H9 (cell line): Measurements from ENCODE around the gene AFF1. TPM values are rescaled to one million over a fixed set of nuclear protein-coding genes. Genes with fewer than 3 reads are reported as not detected.

Experiments used
- DNase-seq: peaks from one replicate; pipeline ENCODE4 v3.0.0-alpha.2; 2017
- H2AFZ ChIP-seq: one replicate; pipeline ENCODE4 v1.6.1; 2013; ENCODE audit warnings: mild to moderate bottlenecking, low read length, control low read depth, moderate library complexity
- H2AK5ac ChIP-seq: 2 replicates; pipeline ENCODE4 v1.6.1; 2013; ENCODE audit warnings: low read length, control low read depth, mixed read lengths; ENCODE audit not compliant: insufficient read length
- H2BK120ac ChIP-seq: one replicate; pipeline ENCODE4 v1.6.1; 2013; ENCODE audit warnings: low read depth, mild to moderate bottlenecking, low read length, control low read depth, inconsistent platforms; ENCODE audit not compliant: poor library complexity, severe bottlenecking
- H2BK12ac ChIP-seq: 2 replicates; pipeline ENCODE4 v1.6.1; 2013; ENCODE audit warnings: low read length, control low read depth, mixed read lengths, low read depth; ENCODE audit not compliant: insufficient read length
- H2BK15ac ChIP-seq: 2 replicates; pipeline ENCODE4 v1.6.1; 2013; ENCODE audit warnings: low read depth, low read length, control low read depth
- H2BK20ac ChIP-seq: one replicate; pipeline ENCODE4 v1.6.1; 2013; ENCODE audit warnings: low read depth, mild to moderate bottlenecking, low read length, control low read depth, inconsistent platforms; ENCODE audit not compliant: poor library complexity, severe bottlenecking
- H2BK5ac ChIP-seq: 2 replicates; pipeline ENCODE4 v1.6.1; 2013; ENCODE audit warnings: low read length, control low read depth, mixed read lengths; ENCODE audit not compliant: insufficient read length
- H3K14ac ChIP-seq: 2 replicates; pipeline ENCODE4 v1.6.1; 2013; ENCODE audit warnings: low read length, control low read depth; ENCODE audit not compliant: insufficient read depth
- H3K18ac ChIP-seq: 2 replicates; pipeline ENCODE4 v1.6.1; 2013; ENCODE audit warnings: low read depth, mild to moderate bottlenecking, mixed read lengths, low read length, control low read depth; ENCODE audit not compliant: insufficient read length
- H3K23ac ChIP-seq: 2 replicates; pipeline ENCODE4 v1.6.1; 2013; ENCODE audit warnings: low read length, control low read depth, mixed read lengths, low read depth; ENCODE audit not compliant: insufficient read length
- H3K23me2 ChIP-seq: 2 replicates; pipeline ENCODE4 v1.6.1; 2013; ENCODE audit warnings: low read depth, mild to moderate bottlenecking, mixed read lengths, low read length, control low read depth; ENCODE audit not compliant: insufficient read length, poor library complexity, severe bottlenecking
- H3K27ac ChIP-seq: 2 replicates; pipeline ENCODE4 v1.5.1; 2013; ENCODE audit warnings: low read length, control low read depth, mixed read lengths, low read depth; ENCODE audit not compliant: insufficient read length
- H3K27me3 ChIP-seq: 2 replicates; pipeline ENCODE4 v1.6.1; 2013; ENCODE audit warnings: low read length, control low read depth, inconsistent platforms; ENCODE audit not compliant: insufficient read depth
- H3K4ac ChIP-seq: 2 replicates; pipeline ENCODE4 v1.6.1; 2013; ENCODE audit warnings: low read depth, mild to moderate bottlenecking, control low read depth, inconsistent platforms, low read length, moderate library complexity
- H3K4me1 ChIP-seq: 2 replicates; pipeline ENCODE4 v1.6.1; 2013; ENCODE audit warnings: low read length, control low read depth, inconsistent platforms; ENCODE audit not compliant: insufficient read depth
- H3K4me2 ChIP-seq: 2 replicates; pipeline ENCODE4 v1.6.1; 2013; ENCODE audit warnings: low read length, control low read depth, mixed read lengths; ENCODE audit not compliant: insufficient read length, insufficient read depth
- H3K56ac ChIP-seq: 2 replicates; pipeline ENCODE4 v1.6.1; 2013; ENCODE audit warnings: low read depth, mild to moderate bottlenecking, mixed read lengths, low read length, control low read depth; ENCODE audit not compliant: insufficient read length
- H3K79me1 ChIP-seq: 2 replicates; pipeline ENCODE4 v1.6.1; 2013; ENCODE audit warnings: low read depth, mild to moderate bottlenecking, moderate library complexity, low read length, control low read depth, inconsistent platforms; ENCODE audit not compliant: insufficient read depth, poor library complexity, severe bottlenecking
- H3K79me2 ChIP-seq: 2 replicates; pipeline ENCODE4 v1.6.1; 2013; ENCODE audit warnings: low read length, control low read depth, inconsistent platforms; ENCODE audit not compliant: insufficient read depth
- H3K9ac ChIP-seq: 2 replicates; pipeline ENCODE4 v1.6.1; 2013; ENCODE audit warnings: low read length, control low read depth, mixed read lengths; ENCODE audit not compliant: insufficient read length; ENCODE audit errors: extremely low read depth
- H3K9me3 ChIP-seq: one replicate; pipeline ENCODE4 v1.6.1; 2013; ENCODE audit warnings: low read depth, low read length, inconsistent platforms; ENCODE audit not compliant: control insufficient read depth
- H3T11ph ChIP-seq: one replicate; pipeline ENCODE4 v1.6.1; 2013; ENCODE audit warnings: mild to moderate bottlenecking, low read length, control low read depth, inconsistent platforms
- H4K20me1 ChIP-seq: one replicate; pipeline ENCODE4 v1.6.1; 2013; ENCODE audit not compliant: control insufficient read depth, insufficient read length, insufficient read depth
- H4K5ac ChIP-seq: 2 replicates; pipeline ENCODE4 v1.6.1; 2013; ENCODE audit warnings: low read depth, mild to moderate bottlenecking, mixed read lengths, low read length, control low read depth; ENCODE audit not compliant: insufficient read length
- H4K8ac ChIP-seq: replicated peaks from 2 replicates; pipeline ENCODE4 v1.6.1; 2013; ENCODE audit warnings: low read length, control low read depth, mixed read lengths, low read depth; ENCODE audit not compliant: insufficient read length
- H4K91ac ChIP-seq: 2 replicates; pipeline ENCODE4 v1.6.1; 2013; ENCODE audit warnings: low read depth, mild to moderate bottlenecking, moderate library complexity, mixed read lengths, low read length, control low read depth; ENCODE audit not compliant: insufficient read length
- H3K27ac Mint-ChIP-seq, 3 experiments: 2 replicates in 2 of 3; 3 replicates in 1 of 3; pipeline ENCODE4 v1.8.0; 2020 to 2021; ENCODE audit warnings: mixed read lengths in 3 of 3, mild to moderate bottlenecking in 1 of 3, moderate library complexity in 1 of 3
- H3K27me3 Mint-ChIP-seq: 2 replicates; pipeline ENCODE4 v1.8.0; 2021; ENCODE audit warnings: low read depth, mild to moderate bottlenecking, moderate library complexity, mixed read lengths
- H3K36me3 Mint-ChIP-seq, 3 experiments: 2 replicates in 2 of 3; 3 replicates in 1 of 3; pipeline ENCODE4 v1.8.0; 2020 to 2021; ENCODE audit warnings: low read depth in 3 of 3, mixed read lengths in 3 of 3; ENCODE audit not compliant: insufficient read depth in 1 of 3
- H3K4me1 Mint-ChIP-seq, 2 experiments: 2 replicates each; pipeline ENCODE4 v1.8.0; 2020; ENCODE audit warnings: mixed read lengths in 2 of 2
- H3K4me3 Mint-ChIP-seq, 2 experiments: 2 replicates in 1 of 2; 3 replicates in 1 of 2; pipeline ENCODE4 v1.8.0; 2020 to 2021; ENCODE audit warnings: mild to moderate bottlenecking in 2 of 2, mixed read lengths in 2 of 2, moderate library complexity in 1 of 2
- H3K9me3 Mint-ChIP-seq, 2 experiments: 2 replicates in 1 of 2; 3 replicates in 1 of 2; pipeline ENCODE4 v1.8.0; 2020; ENCODE audit warnings: mild to moderate bottlenecking in 2 of 2, mixed read lengths in 2 of 2, moderate library complexity in 1 of 2
- whole genome bisulfite sequencing: extraction: QIAGEN DNeasy Blood & Tissue Kit; methylation state at CpG from one replicate; pipeline ENCODE4 v1.1.7; 2013; ENCODE audit warnings: missing lambda C conversion rate, low lambda C conversion rate, mixed read lengths; ENCODE audit not compliant: insufficient read length; ENCODE audit errors: extremely low coverage; 5-methylcytosine and 5-hydroxymethylcytosine counted together
- total RNA-seq: library from RNA; stranded (reverse); gene quantifications from 2 replicates; pipeline ENCODE4 v1.2.1, GENCODE V29; 2021
- TF ChIP-seq, protein P1 (sequence below): fragments of 200-600 bp; sonication (generic); conservative IDR thresholded peaks from 3 replicates; pipeline ENCODE4 v1.8.0; 2021; ENCODE audit warnings: antibody characterized with exemption, mild to moderate bottlenecking

AFF1 gene
- total RNA-seq, 1 experiment from 2014 or later = 74.5 TPM

GRCh38 chr4:87079967-87080366 is 145.2 kb downstream of the AFF1 start:
- Histone ChIP-seq H4K5ac (no peak overlapping the region), H3K23me2 (no peaks in the 10 kb centered on the region), H3K4me1 (0 out of 2 replicates have a peak, but pooled peaks cover 2% of the 10 kb centered on the region), H2BK20ac (no peak overlapping the region), H4K8ac (no peak overlapping the region), H2AFZ (no peak overlapping the region), H2BK5ac (no peak overlapping the region), H3K27me3 (no peaks in the 10 kb centered on the region), H2BK15ac (no peak overlapping the region), H3K56ac (no peak overlapping the region), H3K27ac (no peak overlapping the region), H3K14ac (no peak overlapping the region), H3T11ph (no peak overlapping the region), H3K4ac (no peak overlapping the region), H2AK5ac (no peak overlapping the region), H2BK120ac (no peak overlapping the region), H3K18ac (no peak overlapping the region), H4K91ac (no peak overlapping the region), H2BK12ac (no peak overlapping the region), H3K79me2 (peaks cover 7% of the 10 kb centered on the region; the same call in 1 of the 2 replicates), H3K79me1 (peaks cover 10% of the 10 kb centered on the region), H3K9ac (no peak overlapping the region), H4K20me1 (no peaks in the 10 kb centered on the region), H3K4me2 (no peak overlapping the region), H3K23ac (no peak overlapping the region), H3K9me3 (no peaks in the 10 kb centered on the region)
- H3K27me3 Mint-ChIP-seq = no peaks in the 10 kb centered on the region
- no peak for DNase-seq
- peaks cover 2 to 15% (median 10%) of the 10 kb centered on the region in 3 experiments; a peak in 5 of 7 replicates for H3K36me3 Mint-ChIP-seq
- WGBS = no CpG with 5 or more reads among the region's 2 CpGs
- TF ChIP-seq, protein P1, sequence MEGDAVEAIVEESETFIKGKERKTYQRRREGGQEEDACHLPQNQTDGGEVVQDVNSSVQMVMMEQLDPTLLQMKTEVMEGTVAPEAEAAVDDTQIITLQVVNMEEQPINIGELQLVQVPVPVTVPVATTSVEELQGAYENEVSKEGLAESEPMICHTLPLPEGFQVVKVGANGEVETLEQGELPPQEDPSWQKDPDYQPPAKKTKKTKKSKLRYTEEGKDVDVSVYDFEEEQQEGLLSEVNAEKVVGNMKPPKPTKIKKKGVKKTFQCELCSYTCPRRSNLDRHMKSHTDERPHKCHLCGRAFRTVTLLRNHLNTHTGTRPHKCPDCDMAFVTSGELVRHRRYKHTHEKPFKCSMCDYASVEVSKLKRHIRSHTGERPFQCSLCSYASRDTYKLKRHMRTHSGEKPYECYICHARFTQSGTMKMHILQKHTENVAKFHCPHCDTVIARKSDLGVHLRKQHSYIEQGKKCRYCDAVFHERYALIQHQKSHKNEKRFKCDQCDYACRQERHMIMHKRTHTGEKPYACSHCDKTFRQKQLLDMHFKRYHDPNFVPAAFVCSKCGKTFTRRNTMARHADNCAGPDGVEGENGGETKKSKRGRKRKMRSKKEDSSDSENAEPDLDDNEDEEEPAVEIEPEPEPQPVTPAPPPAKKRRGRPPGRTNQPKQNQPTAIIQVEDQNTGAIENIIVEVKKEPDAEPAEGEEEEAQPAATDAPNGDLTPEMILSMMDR = no peak
- no peaks in the 10 kb centered on the region for H3K9me3 Mint-ChIP-seq
- H3K4me1 Mint-ChIP-seq = peaks cover 23 to 25% of the 10 kb centered on the region in 2 experiments
- no peak overlapping the region for H3K4me3 Mint-ChIP-seq
- no peak overlapping the region for H3K27ac Mint-ChIP-seq
